Lung microvascular endothelial cell (primary cell): Measurements from ENCODE around the gene CMIP. TPM values are rescaled to one million over a fixed set of nuclear protein-coding genes. Genes with fewer than 3 reads are reported as not detected.

ENCODE experiments used
- DNase-seq, 2 donors: peaks; one replicate each; pipeline versions ENCODE4 v3.0.0 to v3.0.0-alpha.2; 2010; ENCODE audit warnings: low read depth in 2 of 2
- total RNA-seq: library from RNA; depleted of rRNA; stranded (reverse); fragments of >200 nt; gene quantifications from 2 replicates; pipeline ENCODE4 v1.2.1, GENCODE V29; 2014

CMIP gene
- total RNA-seq, 1 donor from 2014 or later = 10.3 TPM

DNA sequence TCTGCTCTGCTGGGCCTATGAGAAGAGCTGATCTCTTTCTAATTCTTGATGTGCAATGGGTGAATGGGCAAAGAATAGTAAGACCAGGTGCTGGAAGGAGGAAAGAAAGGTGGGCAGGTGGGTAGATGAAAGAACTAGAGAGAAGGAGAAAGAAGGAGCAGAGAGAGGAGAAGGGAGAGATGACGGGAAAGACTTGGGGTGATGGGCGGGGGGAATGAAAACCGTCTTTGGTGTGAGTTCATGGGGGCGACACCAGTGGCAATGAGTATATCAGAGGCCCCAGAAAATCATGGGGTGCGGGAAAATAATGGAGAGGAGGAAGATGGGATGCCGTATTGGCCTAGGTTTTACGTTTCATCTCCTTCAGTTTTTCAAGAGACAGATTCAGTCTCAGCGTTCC lies 205.7 kb downstream of the CMIP start:
- no peak for DNase-seq

DNA sequence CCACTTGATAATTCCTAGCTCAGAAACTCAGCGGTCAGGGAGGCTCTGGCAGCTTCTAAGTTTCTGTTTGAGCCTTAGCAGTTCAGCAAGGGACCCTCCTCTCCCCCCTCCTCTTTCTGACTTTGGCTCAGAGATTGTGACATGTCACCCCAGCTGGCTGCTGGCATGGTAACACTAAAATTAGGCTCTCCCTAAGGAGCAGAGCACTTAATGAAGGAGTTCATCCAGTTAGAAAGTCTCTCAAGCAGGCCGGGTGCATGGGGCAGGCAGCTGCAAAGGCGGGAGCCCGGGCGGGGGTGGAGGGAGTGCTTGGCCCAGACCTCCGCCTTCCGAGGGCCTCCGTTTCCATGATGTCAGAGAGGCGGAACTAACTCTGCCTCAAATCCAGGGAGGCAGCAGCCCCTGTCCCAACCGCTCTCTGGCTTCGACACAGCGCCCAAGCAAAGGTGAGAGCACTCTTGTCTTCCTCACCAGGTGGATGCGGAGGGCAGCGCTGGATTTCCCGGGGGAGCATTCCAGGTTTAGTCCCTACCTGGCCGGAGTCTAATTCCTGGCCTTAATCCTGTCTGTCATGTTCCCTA lies 206.5 kb downstream of the CMIP start:
- DNase-seq = no peak

DNA sequence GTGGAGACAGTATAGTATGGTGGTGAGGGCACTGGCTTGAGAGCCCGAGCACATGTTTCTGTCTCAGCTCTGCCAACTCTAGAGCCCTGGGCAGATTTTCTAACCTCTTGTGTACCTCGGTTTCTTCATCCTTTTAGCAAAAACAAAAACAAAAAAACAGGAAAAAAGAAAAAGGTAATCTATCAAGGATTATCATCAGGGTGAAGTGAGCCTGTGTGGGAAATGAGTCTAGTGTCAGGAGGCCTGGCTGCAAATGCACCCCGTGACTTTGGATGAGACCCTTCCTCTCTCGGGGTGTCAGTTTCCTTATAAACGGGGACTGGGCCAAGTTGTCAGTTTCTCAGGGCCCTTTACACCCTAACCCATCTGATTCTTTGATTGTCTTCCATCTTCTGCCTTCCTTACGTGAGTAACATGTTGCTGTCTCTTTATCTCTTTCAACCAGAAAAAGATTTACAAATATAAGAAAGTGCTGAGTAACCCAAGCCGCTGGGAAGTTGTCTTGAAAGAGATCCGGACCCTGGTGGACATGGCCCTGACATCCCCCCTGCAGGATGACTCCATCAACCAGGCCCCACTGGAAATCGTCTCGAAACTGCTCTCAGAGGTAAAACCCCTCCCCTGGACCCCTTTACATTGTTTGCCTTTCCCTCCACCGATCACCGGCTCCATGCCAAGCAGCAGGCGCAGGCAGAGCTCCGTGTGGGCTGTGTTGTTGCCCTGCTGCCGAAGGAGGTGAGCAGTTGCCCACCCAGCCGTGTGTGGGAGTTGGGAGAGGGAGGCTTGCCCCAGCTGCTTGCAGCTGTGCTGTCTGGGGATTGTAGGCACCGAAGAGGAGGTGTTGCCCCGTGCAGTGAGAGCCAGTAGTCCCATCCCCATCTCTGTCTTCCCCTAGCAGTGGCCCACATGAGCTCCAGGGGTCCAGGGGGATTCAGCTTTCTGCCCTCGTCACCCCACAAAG lies 207.4 kb downstream of the CMIP start:
- no peak for DNase-seq

DNA sequence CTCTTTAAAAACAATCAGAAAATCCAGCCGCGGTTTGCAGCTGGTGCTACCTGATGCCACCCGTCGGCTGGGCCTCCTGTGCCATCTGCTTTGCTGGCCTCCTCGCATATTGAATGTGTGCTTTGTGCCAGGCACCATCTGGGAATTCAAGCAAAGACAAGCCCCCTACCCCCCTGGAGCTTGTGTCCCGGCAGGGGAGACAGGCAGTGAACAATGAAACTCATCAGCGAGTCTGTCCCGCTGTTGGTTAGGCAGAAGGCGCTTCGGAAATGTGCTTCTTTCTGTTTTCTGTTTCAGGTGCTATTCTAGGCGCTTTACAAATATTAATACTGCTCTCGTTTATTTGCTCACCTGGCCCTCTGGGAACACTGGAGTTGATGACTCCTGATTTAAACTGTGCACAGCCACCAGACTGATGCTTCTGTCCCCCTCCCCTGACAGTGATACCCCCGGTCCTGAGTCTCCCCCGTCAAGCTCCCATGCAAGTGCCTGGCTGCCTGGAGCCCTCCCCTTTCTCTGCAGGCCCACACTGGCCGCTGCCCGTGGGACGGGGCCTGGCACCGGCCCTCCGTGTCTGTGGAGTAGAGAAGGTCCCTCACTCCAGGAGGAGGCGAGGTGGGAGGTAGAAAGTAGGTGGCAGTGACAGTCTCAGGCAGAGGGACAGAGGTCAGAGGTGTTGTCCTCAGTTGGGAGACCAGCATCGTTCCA lies 208.3 kb downstream of the CMIP start:
- no peak for DNase-seq

DNA sequence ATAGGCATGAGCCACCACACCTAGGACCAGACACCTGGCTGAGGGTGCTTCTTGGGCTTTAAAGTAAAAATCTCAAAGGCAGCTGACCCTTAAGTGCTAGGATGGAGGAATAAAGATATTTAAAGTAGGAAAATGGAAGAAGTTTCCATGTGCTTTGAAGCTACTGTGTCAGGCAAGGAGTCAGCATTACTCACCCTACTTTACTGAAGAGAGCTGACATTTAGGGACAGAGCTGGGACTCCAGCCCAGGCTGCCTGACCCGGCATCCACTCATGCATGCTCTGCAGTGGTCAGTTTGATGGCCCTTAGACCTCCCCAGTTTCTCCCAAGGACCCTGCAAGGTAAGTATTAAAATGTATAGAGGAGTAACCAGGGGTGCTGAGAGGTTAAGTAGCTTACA lies 209.7 kb downstream of the CMIP start:
- no peak for DNase-seq

DNA sequence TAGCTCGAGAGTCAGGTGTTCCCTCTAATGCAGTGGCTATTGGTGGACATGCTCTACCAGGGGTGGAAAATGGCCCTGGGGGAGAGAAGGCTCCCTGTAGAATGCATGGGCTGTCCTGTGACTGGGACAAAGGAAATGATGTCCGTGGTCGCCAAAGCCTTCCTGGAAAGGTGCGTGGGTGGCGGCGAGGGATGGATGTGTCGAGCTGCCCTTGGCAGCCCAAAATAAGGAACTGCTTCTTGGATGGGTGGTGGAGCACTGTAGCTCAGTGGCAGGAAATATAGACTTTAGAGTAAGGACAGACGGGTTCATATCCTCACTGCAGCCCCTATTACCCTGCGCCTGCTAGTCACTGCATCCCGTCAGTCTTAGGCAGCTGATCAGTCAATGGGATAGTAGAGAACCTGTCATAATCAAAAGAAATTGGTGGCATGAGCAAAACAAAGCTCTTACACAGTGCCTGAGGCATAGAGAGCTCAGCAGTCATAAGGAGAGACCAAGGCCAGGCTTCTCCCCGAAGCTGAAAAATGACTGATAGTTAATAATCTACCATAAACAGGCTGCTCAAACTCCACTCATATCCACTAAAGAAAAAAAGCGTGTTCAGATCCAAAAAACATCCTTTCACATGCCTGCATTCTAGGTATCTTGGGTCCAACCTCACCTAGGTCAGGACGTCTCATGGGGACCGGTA lies 211.0 kb downstream of the CMIP start:
- no peak for DNase-seq

DNA sequence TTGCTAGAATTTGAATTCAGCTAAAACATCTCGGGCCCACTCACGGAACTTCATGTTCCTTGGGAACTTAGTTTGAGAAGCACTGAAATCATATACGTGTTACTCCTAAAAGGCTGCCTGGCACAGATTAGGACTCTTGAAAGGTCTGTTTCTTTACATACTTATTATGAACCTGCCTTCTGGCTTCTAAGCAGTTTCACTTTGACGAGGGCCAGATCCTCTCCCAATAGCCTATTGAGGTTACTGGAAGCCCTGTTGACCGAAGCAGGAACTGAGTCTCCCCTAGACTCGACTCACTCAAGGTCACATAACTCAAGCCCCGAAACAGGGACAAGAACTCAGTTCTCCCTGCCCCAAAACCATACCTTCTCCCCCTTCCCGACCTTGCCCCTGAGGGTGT lies 212.6 kb downstream of the CMIP start:
- no peak for DNase-seq

DNA sequence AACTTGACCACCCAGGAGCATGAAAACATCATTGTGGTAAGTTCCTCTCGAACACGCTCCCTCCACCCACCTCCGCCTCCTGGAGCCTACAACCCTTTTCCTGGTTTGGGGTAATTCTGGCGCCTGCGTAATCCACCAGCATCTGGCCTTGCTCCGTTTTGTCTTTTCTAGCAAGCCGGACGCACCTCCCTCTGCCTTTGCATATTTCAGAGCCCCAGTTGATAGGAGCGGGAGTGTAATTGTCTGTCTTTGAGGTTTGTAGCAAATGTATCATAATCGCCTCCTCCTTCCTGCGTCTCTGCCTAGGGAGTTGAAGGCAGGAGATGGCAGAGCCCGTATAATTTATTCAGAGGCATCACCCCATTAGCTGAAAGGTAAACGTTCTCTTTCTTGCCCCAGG lies 213.2 kb downstream of the CMIP start:
- DNase-seq = no peak

DNA sequence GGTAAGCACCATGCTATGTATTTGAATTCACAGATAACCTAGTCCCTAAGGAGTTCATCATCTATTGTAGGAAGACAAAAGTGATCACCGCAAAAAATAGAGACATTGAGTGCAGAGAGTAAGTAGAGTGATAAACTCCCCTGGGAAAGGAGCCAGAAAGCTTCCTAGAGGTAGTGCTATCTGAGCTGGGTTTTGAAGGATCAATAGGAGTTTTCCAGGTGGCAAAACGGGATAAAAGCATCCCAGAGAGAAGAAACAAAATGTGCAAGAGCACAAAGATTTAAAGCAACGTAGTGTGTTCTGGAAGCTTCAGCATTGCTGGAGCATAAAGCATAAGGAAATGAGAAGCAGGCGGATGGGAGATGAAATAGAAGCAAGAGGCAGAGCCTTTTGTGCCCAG lies 213.8 kb downstream of the CMIP start:
- no peak for DNase-seq

DNA sequence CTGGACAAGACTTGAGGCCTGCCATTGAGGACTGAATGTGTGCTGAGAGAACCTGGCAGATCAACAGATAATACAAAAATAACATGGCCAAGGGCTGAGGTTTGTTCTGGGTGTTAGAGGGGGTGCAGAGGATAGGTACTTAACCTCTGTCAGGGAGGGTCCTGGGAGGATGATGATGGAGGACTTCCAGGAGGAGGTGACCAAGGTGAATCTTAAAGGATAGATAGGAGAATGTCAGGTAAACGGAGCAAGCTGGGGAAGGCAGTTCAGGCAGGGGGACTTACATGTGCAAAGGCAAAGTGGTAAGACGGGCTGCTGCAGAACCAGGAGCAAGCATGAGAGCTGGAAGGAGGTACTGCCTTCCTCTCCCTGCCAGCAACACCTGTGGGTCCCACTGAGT lies 214.6 kb downstream of the CMIP start:
- no peak for DNase-seq

DNA sequence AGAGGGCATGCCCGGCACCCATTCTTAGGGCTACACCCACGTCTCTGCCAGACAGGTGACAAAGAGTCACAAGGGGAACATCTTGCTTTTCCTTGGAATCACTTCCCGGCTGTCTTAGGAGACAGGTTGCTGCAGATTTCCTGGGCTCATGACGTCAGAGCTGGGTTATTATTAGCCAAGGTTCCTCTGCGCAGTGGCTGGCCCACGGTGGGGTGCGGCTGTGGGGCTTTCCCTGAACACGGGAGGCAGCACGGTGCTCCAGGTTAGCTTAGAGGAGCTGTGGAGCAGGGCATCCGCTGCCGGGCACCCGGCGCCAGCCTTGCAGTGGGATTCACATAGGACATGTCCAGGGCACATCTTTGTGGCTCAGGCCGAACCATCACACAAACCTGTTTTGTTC lies 216.5 kb downstream of the CMIP start:
- DNase-seq = no peak

DNA sequence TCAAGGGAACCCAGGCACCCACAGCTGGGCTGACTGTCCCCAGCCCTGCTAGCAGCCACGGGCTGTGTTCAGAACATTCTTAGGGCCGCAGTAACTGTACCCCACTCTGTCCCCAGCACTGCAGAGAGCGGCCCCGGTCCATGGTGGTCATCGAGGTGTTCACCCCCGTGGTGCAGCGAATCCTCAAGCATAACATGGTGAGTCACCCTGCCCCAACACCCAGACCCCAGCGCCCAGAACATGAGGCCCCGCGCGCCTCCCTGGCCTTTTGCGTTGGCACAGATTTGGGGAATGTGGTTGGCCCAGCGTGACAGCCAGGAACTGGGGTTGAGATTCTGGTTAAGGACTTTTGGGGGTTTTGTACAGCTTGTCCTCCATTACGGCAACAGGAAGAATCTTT lies 219.5 kb downstream of the CMIP start:
- DNase-seq = no peak

DNA sequence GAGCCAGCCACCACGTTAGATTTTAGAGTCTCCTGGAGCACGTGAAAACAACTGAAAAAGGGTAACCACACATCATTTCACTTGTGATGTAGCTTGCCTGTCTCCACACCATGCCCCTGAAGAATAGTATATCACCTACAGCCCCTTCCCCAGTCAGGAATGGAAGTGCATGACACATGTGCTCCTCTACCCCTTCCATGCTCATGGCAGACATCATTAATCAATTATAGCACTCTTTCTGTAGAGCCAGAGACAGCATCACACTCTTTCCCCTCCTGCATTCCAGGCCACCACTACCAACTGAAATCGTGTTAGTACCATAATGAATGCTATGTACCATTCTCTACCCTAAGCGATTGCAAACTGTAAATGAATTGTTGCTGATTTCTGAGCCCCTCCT lies 221.0 kb downstream of the CMIP start:
- DNase-seq = no peak

DNA sequence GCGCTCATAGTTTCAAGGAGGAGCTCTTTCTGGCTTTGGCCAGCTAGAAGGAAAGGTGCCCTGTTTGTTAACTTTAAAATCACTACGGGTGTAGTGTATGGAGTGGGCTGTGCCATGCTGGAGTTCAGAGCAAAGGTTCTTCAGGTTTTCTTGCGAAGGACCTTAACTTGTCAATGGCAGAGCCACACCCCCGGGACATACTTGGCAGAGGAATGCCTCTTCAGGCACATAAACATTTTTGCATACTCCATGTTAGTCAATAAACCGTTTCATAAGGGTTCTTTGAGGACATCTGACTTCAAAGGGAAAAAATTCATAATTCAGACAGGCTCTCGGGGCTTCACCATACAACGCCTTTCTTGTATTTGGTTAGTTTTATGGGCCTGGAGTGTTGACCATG lies 221.5 kb downstream of the CMIP start:
- no peak for DNase-seq

DNA sequence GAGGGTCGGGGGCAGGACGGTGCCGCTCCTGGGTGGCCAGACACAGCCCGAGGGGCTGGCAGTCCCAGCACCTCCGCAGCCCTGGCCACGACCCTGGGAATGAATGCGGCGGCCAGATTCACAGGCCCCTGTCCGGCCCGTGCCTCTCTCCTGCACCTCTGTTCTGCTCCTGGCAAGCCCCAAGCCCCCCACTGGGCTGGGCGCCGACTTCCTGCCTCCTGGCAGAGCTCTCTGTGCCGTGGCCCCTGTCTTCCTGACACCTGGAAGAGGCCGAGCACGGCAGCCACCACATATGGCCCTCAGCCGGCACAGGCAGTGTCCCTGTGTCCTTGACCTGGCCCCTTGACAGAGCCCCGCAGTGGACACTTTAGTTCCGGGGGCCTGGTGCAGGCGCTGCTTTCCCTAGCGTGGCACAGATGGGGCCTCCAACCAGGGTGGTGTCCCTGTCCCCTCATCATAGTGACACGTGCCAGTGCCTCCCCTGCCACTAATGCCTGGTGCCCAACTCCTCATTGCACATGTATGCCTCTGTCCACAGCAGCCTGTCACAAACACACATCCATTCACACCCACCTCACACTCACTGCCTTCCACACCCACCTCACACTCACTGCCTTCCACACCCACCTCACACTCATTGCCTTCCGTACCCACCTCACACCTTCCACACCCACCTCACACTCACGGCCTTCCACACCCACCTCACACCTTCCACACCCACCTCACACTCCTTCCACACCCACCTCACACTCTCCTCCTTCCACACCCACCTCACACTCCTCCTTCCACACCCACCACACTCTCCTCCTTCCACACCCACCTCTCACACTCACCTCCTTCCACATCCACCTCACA lies 223.9 kb downstream of the CMIP start:
- no peak for DNase-seq

DNA sequence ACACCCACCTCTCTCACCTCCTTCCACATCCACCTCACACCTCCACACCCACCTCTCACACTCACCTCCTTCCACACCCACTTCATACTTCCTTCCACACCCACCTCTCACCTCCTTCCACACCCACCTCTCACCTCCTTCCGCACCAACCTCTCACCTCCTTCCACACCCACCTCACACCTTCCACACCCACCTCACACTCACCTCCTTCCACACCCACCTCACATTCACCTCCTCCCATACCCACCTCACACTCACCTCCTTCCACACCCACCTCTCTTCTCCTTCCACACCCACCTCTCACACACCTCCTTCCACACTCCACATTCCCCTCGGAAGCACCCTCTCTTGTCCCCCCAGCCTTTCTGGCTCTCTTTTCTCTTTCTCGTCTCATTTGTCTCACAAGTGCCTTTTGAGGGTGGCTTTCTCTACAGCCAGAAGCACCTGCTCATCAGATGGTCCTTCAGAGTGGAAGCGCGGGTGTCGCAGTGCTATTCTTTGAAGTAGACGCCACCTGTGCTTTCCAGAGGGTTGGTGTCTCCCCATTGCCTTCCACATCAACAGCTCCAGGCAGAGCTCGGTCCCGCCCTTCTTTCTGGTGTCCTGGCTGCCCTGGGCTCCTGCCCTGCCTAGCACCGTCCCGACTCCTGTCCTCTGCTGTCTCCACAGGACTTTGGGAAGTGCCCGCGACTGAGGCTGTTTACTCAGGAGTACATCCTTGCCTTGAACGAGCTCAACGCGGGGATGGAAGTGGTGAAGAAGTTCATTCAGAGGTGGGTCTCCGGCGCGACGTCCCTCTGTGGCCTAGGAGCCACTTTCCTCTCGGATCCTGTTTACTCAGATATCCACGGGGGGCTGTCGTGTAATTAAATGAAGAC lies 225.1 kb downstream of the CMIP start:
- DNase-seq = no peak

DNA sequence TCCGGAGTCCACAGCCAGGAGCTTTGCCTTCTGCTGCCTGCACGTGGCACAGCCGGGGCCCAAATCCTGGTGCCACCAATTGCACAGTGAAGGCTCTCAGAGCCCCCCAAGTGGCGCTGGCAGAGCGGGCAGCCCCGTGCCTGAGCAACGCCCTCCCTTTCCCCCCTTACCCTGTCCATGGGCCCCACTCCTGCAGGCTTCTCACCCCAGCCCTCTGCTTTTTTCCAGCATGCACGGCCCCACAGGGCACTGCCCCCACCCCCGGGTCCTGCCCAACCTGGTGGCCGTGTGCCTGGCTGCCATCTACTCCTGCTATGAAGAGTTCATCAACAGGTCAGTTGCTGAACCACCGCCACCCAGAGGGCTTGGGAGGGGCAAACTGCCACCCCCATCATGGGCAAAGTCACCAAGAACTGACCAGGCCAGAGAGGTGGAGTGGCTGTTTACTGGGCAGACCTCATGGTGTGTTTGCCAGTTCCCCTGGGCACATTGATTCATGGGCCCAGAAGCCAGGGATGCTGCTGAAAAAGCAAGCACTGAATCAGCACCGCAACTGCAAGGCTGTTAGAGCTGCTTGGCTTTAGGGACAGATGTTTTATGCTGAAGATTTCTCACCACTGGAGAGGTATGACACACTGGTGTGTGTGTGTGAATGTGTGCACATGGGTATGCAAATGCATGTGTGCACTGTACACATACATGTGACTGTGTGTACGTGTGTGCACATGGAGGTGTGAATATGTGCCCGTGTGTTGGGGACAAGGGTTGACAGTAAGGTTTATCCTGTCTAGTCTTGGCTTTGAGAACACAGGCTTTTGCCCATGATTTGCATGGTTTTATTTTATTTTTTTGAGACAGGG lies 227.4 kb downstream of the CMIP start:
- no peak for DNase-seq

DNA sequence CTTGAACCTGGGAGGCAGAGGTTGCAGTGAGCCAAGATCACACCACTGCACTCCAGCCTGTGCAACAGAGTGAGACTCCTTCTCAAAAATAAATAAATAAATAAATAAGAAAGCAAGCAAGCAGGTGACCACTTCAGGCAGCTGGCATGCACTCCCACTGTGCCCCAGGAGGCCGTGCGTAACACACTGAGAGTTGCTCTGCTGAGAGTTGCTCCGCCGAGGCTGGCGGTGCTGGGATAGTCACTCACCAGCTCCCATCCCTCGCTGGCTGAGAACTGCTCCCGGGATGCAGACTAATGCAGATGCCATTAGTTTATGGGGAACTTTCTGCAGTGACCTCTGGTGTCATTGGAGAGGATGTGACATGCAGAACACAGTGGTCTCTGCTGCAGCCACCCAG lies 228.8 kb downstream of the CMIP start:
- DNase-seq = no peak

DNA sequence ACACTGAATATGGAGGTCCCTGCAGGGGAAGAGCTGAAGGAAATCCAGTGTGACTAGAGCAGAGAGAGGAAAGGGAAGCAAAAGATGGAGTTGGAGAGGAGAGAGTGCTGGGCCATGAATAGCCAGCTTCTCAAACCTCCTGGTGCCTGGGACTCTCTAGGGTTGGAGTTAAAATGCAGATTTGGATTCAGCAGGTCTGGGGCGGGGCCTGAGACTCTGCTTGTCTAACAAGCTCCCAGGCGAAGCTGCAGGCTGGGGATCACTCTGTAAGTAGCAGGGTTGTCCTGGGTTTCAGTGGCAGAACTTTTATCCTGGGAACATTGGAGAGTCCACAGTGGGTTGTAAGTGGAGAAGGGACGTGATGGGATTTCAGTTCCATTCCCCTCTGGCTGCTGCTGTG lies 231.1 kb downstream of the CMIP start:
- DNase-seq = no peak
